ENCODE data around the gene CCDC88C.

DNA sequence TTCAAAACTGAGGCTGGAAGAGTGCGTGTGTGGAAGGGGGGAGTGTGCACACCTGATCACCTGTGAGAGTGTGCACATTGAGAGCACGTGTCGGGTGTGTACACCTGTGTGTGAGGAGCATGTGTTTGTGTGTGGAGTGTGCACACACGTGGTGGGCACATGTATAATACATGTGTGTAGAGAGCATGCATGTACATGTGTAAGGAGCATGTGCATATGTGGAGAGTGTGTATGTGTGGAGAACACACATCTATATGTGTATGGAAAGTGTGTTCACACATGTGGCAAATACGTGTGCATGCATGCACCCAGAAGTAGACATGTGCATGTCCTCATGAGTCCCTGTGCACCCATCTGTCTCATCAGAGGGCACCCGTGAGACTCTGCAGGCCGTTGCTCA is 110.0 kb downstream of the CCDC88C start:
- TF ChIP-seq, protein P1, sequence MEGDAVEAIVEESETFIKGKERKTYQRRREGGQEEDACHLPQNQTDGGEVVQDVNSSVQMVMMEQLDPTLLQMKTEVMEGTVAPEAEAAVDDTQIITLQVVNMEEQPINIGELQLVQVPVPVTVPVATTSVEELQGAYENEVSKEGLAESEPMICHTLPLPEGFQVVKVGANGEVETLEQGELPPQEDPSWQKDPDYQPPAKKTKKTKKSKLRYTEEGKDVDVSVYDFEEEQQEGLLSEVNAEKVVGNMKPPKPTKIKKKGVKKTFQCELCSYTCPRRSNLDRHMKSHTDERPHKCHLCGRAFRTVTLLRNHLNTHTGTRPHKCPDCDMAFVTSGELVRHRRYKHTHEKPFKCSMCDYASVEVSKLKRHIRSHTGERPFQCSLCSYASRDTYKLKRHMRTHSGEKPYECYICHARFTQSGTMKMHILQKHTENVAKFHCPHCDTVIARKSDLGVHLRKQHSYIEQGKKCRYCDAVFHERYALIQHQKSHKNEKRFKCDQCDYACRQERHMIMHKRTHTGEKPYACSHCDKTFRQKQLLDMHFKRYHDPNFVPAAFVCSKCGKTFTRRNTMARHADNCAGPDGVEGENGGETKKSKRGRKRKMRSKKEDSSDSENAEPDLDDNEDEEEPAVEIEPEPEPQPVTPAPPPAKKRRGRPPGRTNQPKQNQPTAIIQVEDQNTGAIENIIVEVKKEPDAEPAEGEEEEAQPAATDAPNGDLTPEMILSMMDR (IDR thresholded peaks at IDR 0.05) = no peak
- TF ChIP-seq POLR2A (IDR thresholded peaks at IDR 0.05) (no peak), POLR2AphosphoS5 (IDR thresholded peaks at IDR 0.05) (no peak)

Data from upper lobe of left lung (tissue), 4 donors.